ENCODE results near the gene RNF125.
"Not testable (repeated sequence)": the region's sequence is repeated elsewhere in the genome, so short reads cannot be mapped to it uniquely, and the experiment has no call there.

RNF125 gene

GRCh38 chr18:32001141-32001540 lies 17.5 kb upstream of the RNF125 start:
- H3K4me1 ChIP-seq (ENCODE audit: control extremely low read depth in 1 of 4, control insufficient read depth in 4 of 4, insufficient read depth in 4 of 4, low read length in 3 of 4); H3K9me3 ChIP-seq (ENCODE audit: control extremely low read depth in 1 of 5, control insufficient read depth in 4 of 5, insufficient read depth in 2 of 5, low read depth in 1 of 5, low read length in 4 of 5); DNase-seq; H3K27ac ChIP-seq (ENCODE audit: insufficient read depth in 1 of 2, low read depth in 1 of 2, low read length in 2 of 2, poor library complexity in 1 of 2, severe bottlenecking in 2 of 2); H3K27me3 ChIP-seq (replicated peaks in 2 of 5; ENCODE audit: control insufficient read depth in 4 of 5, insufficient read depth in 5 of 5, low read length in 4 of 5); CTCF ChIA-PET; H3K36me3 ChIP-seq (ENCODE audit: control insufficient read depth in 4 of 4, insufficient read depth in 4 of 4, low read length in 3 of 4); H3K4me3 ChIP-seq (ENCODE audit: control insufficient read depth in 1 of 7, extremely low read depth in 1 of 7, insufficient read depth in 4 of 7, low read depth in 2 of 7, low read length in 6 of 7); POLR2A ChIA-PET: not testable (repeated sequence)
- 83% methylated on average over 4 of the region's 7 CpGs for WGBS (ENCODE audit: insufficient coverage)

- POLR2A ChIA-PET; H3K36me3 ChIP-seq (ENCODE audit: control insufficient read depth in 4 of 4, insufficient read depth in 4 of 4, low read length in 3 of 4): not testable (repeated sequence)
- 90% methylated on average over 2 of the region's 2 CpGs for WGBS (ENCODE audit: insufficient coverage)
These were observed 14.8 kb upstream of the RNF125 start for GRCh38 chr18:32003822-32004221.

GRCh38 chr18:32010124-32010721 lies 8.4 kb upstream of the RNF125 start:
- ChIA-PET CTCF (no interaction called here), POLR2A (no interaction called here)
- Histone ChIP-seq H3K4me3 (ENCODE audit: control insufficient read depth in 1 of 7, extremely low read depth in 1 of 7, insufficient read depth in 4 of 7, low read depth in 2 of 7, low read length in 6 of 7) (no peak overlapping the region), H3K27me3 (replicated peaks in 2 of 5; ENCODE audit: control insufficient read depth in 4 of 5, insufficient read depth in 5 of 5, low read length in 4 of 5) (no peaks in the 10 kb centered on the region), H3K36me3 (ENCODE audit: control insufficient read depth in 4 of 4, insufficient read depth in 4 of 4, low read length in 3 of 4) (no peaks in the 10 kb centered on the region), H3K27ac (ENCODE audit: insufficient read depth in 1 of 2, low read depth in 1 of 2, low read length in 2 of 2, poor library complexity in 1 of 2, severe bottlenecking in 2 of 2) (no peak overlapping the region), H3K4me1 (ENCODE audit: control extremely low read depth in 1 of 4, control insufficient read depth in 4 of 4, insufficient read depth in 4 of 4, low read length in 3 of 4) (no peaks in the 10 kb centered on the region), H3K9me3 (ENCODE audit: control extremely low read depth in 1 of 5, control insufficient read depth in 4 of 5, insufficient read depth in 2 of 5, low read depth in 1 of 5, low read length in 4 of 5) (no peaks in the 10 kb centered on the region)
- WGBS (ENCODE audit: insufficient coverage): 100% methylated on average over 2 of the region's 5 CpGs
- DNase-seq: no peak

More at GRCh38 chr18:32003822-32004221, 14.8 kb upstream of the RNF125 start:
- DNase-seq; H3K9me3 ChIP-seq (ENCODE audit: control extremely low read depth in 1 of 5, control insufficient read depth in 4 of 5, insufficient read depth in 2 of 5, low read depth in 1 of 5, low read length in 4 of 5); H3K27me3 ChIP-seq (replicated peaks in 2 of 5; ENCODE audit: control insufficient read depth in 4 of 5, insufficient read depth in 5 of 5, low read length in 4 of 5); H3K4me1 ChIP-seq (ENCODE audit: control extremely low read depth in 1 of 4, control insufficient read depth in 4 of 4, insufficient read depth in 4 of 4, low read length in 3 of 4); H3K27ac ChIP-seq (ENCODE audit: insufficient read depth in 1 of 2, low read depth in 1 of 2, low read length in 2 of 2, poor library complexity in 1 of 2, severe bottlenecking in 2 of 2); CTCF ChIA-PET; H3K4me3 ChIP-seq (ENCODE audit: control insufficient read depth in 1 of 7, extremely low read depth in 1 of 7, insufficient read depth in 4 of 7, low read depth in 2 of 7, low read length in 6 of 7): not testable (repeated sequence)

GRCh38 chr18:32011193-32011592 lies 7.4 kb upstream of the RNF125 start:
- Histone ChIP-seq H3K9me3 (ENCODE audit: control extremely low read depth in 1 of 5, control insufficient read depth in 4 of 5, insufficient read depth in 2 of 5, low read depth in 1 of 5, low read length in 4 of 5) (no peaks in the 10 kb centered on the region), H3K36me3 (ENCODE audit: control insufficient read depth in 4 of 4, insufficient read depth in 4 of 4, low read length in 3 of 4) (no peaks in the 10 kb centered on the region), H3K27ac (ENCODE audit: insufficient read depth in 1 of 2, low read depth in 1 of 2, low read length in 2 of 2, poor library complexity in 1 of 2, severe bottlenecking in 2 of 2) (no peak overlapping the region), H3K27me3 (replicated peaks in 2 of 5; ENCODE audit: control insufficient read depth in 4 of 5, insufficient read depth in 5 of 5, low read length in 4 of 5) (no peaks in the 10 kb centered on the region), H3K4me3 (ENCODE audit: control insufficient read depth in 1 of 7, extremely low read depth in 1 of 7, insufficient read depth in 4 of 7, low read depth in 2 of 7, low read length in 6 of 7) (no peak overlapping the region), H3K4me1 (ENCODE audit: control extremely low read depth in 1 of 4, control insufficient read depth in 4 of 4, insufficient read depth in 4 of 4, low read length in 3 of 4) (no peaks in the 10 kb centered on the region)
- WGBS (ENCODE audit: insufficient coverage): no CpG with 5 or more reads among the region's 3 CpGs
- DNase-seq: no peak
- ChIA-PET CTCF (no interaction called here), POLR2A (no interaction called here)

- peaks cover 0 to 3% (median 1%) of the 10 kb centered on the region in 4 experiments for H3K36me3 ChIP-seq (ENCODE audit: control insufficient read depth in 4 of 4, insufficient read depth in 4 of 4, low read length in 3 of 4)
- 0% methylated on average over 24 of the region's 31 CpGs for WGBS (ENCODE audit: insufficient coverage)
- no peaks in the 10 kb centered on the region for H3K9me3 ChIP-seq (ENCODE audit: control extremely low read depth in 1 of 5, control insufficient read depth in 4 of 5, insufficient read depth in 2 of 5, low read depth in 1 of 5, low read length in 4 of 5)
- ChIA-PET CTCF (interaction anchor here (0.7 to 3.8 kb wide), 22 partner anchors 8 to 240 kb away, joined by 3 to 36 read pairs (median 4); partner anchors contain the start of gene TRAPPC8), POLR2A (interaction anchor here (0.6 to 2.1 kb wide), 11 partner anchors 8 to 76 kb away, joined by 3 to 15 read pairs (median 4); partner anchors contain the start of genes RNF138 and TRAPPC8)
- peaks cover 15 to 46% (median 39%) of the 10 kb centered on the region in 4 experiments for H3K4me1 ChIP-seq (ENCODE audit: control extremely low read depth in 1 of 4, control insufficient read depth in 4 of 4, insufficient read depth in 4 of 4, low read length in 3 of 4)
- H3K4me3 ChIP-seq (ENCODE audit: control insufficient read depth in 1 of 7, extremely low read depth in 1 of 7, insufficient read depth in 4 of 7, low read depth in 2 of 7, low read length in 6 of 7): peak overlapping the region; percentile 67 to 98 (median 87)
- H3K27me3 ChIP-seq (replicated peaks in 2 of 5; ENCODE audit: control insufficient read depth in 4 of 5, insufficient read depth in 5 of 5, low read length in 4 of 5): no peaks in the 10 kb centered on the region
- peak overlapping the region; percentile 74 to 84 for H3K27ac ChIP-seq (ENCODE audit: insufficient read depth in 1 of 2, low read depth in 1 of 2, low read length in 2 of 2, poor library complexity in 1 of 2, severe bottlenecking in 2 of 2)
- peak; percentile 79 to 90 (median 85) for DNase-seq
These were observed 775 bp downstream of the RNF125 start for GRCh38 chr18:32019251-32019948.

GRCh38 chr18:32019949-32020625 lies 1.5 kb downstream of the RNF125 start:
- H3K36me3 ChIP-seq (ENCODE audit: control insufficient read depth in 4 of 4, insufficient read depth in 4 of 4, low read length in 3 of 4); H3K27me3 ChIP-seq (replicated peaks in 2 of 5; ENCODE audit: control insufficient read depth in 4 of 5, insufficient read depth in 5 of 5, low read length in 4 of 5); H3K9me3 ChIP-seq (ENCODE audit: control extremely low read depth in 1 of 5, control insufficient read depth in 4 of 5, insufficient read depth in 2 of 5, low read depth in 1 of 5, low read length in 4 of 5): not testable (repeated sequence)
- 47% methylated on average over 3 of the region's 14 CpGs for WGBS (ENCODE audit: insufficient coverage)
- Histone ChIP-seq H3K4me3 (ENCODE audit: control insufficient read depth in 1 of 7, extremely low read depth in 1 of 7, insufficient read depth in 4 of 7, low read depth in 2 of 7, low read length in 6 of 7) (peak overlapping the region; percentile 12 to 98 (median 87)), H3K27ac (ENCODE audit: insufficient read depth in 1 of 2, low read depth in 1 of 2, low read length in 2 of 2, poor library complexity in 1 of 2, severe bottlenecking in 2 of 2) (peak overlapping the region; percentile 74 to 84), H3K4me1 (ENCODE audit: control extremely low read depth in 1 of 4, control insufficient read depth in 4 of 4, insufficient read depth in 4 of 4, low read length in 3 of 4) (peaks cover 15 to 46% (median 39%) of the 10 kb centered on the region in 4 experiments)
- CTCF ChIA-PET: interaction anchor here (0.7 to 3.8 kb wide), 18 partner anchors 9 to 78 kb away, joined by 3 to 36 read pairs (median 4); partner anchors contain the start of gene TRAPPC8
- peak in 1 of 3 donors; percentile 27 for DNase-seq
- POLR2A ChIA-PET: interaction anchor here (0.6 to 2.1 kb wide), 10 partner anchors 15 to 77 kb away, joined by 3 to 15 read pairs (median 4); partner anchors contain the start of genes RNF138 and TRAPPC8
